Brain microvascular endothelial cell (primary cell): ENCODE results near the gene TNFRSF1B.

Experiments
- DNase-seq: peaks from one replicate; pipeline ENCODE4 v3.0.0-alpha.2; 2020
- H3K27ac ChIP-seq: fragments of 250-450 bp; sonication (Bioruptor Pico); 2 replicates; pipeline ENCODE4 v1.5.1; 2020; ENCODE audit warnings: mild to moderate bottlenecking, moderate library complexity
- H3K27me3 ChIP-seq: fragments of 250-450 bp; sonication (Bioruptor Pico); replicated peaks from 2 replicates; pipeline ENCODE4 v1.5.1; 2020; ENCODE audit warnings: mild to moderate bottlenecking
- H3K36me3 ChIP-seq: fragments of 250-450 bp; sonication (Bioruptor Pico); replicated peaks from 2 replicates; pipeline ENCODE4 v1.5.1; 2020; ENCODE audit warnings: mild to moderate bottlenecking
- H3K4me3 ChIP-seq: 2 replicates; pipeline ENCODE4 v1.5.1; 2011; ENCODE audit warnings: low read depth, mild to moderate bottlenecking, control low read depth, low read length, moderate library complexity
- CTCF ChIP-seq: IDR thresholded peaks from 2 replicates; pipeline ENCODE4 v1.5.1; 2011; ENCODE audit warnings: low read depth, mild to moderate bottlenecking, moderate library complexity, low read length, control low read depth, inconsistent platforms; ENCODE audit errors: missing control alignments
- in situ Hi-C: cut with HindIII; loops from 2 replicates; pipeline ENCODE4 v1.10.0; 2017; ENCODE audit warnings: low sequenced_read_pairs, low pct_ligation_motif_present

Gene TNFRSF1B

DNA sequence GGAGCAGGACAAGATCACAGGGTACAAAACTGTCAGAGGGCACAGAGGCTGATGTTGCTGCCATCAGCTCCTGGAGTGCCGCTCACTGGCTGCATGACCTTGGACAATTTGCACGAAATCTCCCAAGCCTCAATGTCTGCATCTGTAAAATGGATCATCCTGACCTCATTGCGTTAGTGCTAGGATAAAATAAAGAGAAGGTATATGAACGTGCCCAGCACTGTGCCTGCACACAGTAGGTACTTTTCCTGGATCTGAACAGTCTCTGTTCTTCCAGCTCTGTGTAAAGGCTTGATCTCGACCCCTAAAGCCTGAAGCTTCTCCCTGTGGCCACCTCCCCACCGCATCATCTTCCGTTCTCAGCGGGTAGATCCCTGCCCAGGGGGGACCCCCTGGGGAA, 12.9 kb downstream of the TNFRSF1B start:
- Histone ChIP-seq H3K27me3 (no peaks in the 10 kb centered on the region), H3K27ac (no peak overlapping the region), H3K4me3 (no peak overlapping the region), H3K36me3 (no peaks in the 10 kb centered on the region)
- no peak for TF ChIP-seq CTCF
- no peak for DNase-seq
- in situ Hi-C loops = no loop called here

DNA sequence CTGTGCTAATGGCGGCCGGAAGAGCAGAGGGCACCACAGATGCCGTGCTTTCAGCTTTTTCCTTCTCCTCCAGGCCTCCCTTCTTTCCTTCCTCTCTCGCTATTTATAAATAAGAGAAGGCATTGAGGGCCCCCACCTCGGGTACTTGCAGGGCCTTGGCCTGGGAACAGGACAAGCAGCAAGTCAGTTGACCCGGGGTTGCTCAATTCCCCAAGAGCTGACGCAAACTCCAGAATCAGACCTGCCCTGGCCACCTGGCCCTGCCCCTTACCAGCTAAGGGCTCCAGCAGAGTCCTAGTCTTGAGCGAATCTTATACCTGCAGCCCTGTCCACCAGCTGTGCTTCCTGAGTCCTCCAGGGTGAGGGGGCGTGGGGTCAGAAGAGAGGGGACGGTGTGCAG, 13.5 kb downstream of the TNFRSF1B start:
- H3K27me3 ChIP-seq = no peaks in the 10 kb centered on the region
- TF ChIP-seq CTCF = no peak
- no peaks in the 10 kb centered on the region for H3K36me3 ChIP-seq
- no peak for DNase-seq
- no peak overlapping the region for H3K4me3 ChIP-seq
- in situ Hi-C loops = no loop called here
- H3K27ac ChIP-seq = no peak overlapping the region

- H3K27ac ChIP-seq = no peak overlapping the region
- H3K4me3 ChIP-seq = no peak overlapping the region
- H3K27me3 ChIP-seq = no peaks in the 10 kb centered on the region
- in situ Hi-C loops = no loop called here
- no peak for TF ChIP-seq CTCF
- DNase-seq = no peak
- no peaks in the 10 kb centered on the region for H3K36me3 ChIP-seq
Measured at GRCh38 chr1:12180903-12181302, 14.1 kb downstream of the TNFRSF1B start.

GRCh38 chr1:12181568-12181967, 14.8 kb downstream of the TNFRSF1B start:
- no peaks in the 10 kb centered on the region for H3K36me3 ChIP-seq
- no peak for TF ChIP-seq CTCF
- DNase-seq = no peak
- H3K4me3 ChIP-seq = no peak overlapping the region
- H3K27ac ChIP-seq = no peak overlapping the region
- H3K27me3 ChIP-seq = no peaks in the 10 kb centered on the region
- in situ Hi-C loops = no loop called here

- H3K36me3 ChIP-seq = no peaks in the 10 kb centered on the region
- no peak for TF ChIP-seq CTCF
Measured at GRCh38 chr1:12182410-12182984, 15.7 kb downstream of the TNFRSF1B start.

DNA sequence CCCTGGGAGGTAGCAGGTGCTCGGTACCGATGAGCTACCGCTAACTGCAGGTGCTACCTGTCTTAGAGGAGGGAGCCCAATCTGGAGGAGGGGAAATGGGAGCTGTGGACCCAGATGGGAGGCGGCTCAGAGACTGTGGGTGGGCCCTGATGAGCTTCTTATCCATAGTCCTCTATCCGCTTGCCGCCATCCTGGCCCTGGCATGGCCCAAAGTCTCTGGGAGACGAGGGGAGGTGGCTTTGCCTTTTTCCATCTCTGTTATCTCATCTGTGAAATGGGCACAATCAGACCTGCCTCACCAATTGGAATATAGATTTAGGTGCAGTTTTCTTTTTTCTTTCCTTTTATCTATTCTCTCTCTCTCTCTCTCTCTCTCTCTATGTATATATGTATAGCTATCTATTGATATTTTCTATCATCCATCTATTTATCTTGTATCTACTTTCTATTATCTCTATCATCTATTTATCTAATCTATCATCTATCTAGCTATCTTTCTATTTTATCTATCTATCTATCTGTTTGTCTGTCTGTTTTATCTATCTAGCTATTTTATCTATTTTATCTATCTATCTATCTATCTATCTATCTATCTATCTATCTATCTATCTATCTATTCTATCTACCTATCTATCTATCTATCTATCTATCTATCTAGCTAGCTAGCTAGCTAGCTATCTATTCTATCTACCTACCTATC, 16.5 kb downstream of the TNFRSF1B start:
- in situ Hi-C loops = no loop called here
- Histone ChIP-seq H3K4me3 (no peak overlapping the region), H3K27me3 (no peaks in the 10 kb centered on the region), H3K36me3 (no peaks in the 10 kb centered on the region), H3K27ac (no peak overlapping the region)
- DNase-seq = no peak
- TF ChIP-seq CTCF = no peak

More at GRCh38 chr1:12182410-12182984, 15.7 kb downstream of the TNFRSF1B start:
- no peak for DNase-seq
- in situ Hi-C loops = no loop called here
- no peak overlapping the region for H3K4me3 ChIP-seq
- no peaks in the 10 kb centered on the region for H3K27me3 ChIP-seq
- H3K27ac ChIP-seq = no peak overlapping the region
